Loucy (cell line): ENCODE measurements around the gene PDZRN3.

Experiments
- H2AFZ ChIP-seq: fragments of 200-600 bp; sonication (generic); 2 replicates; pipeline ENCODE4 v1.6.0; 2016; ENCODE audit warnings: antibody characterized with exemption, mild to moderate bottlenecking, low read length, moderate library complexity
- H3F3A ChIP-seq: fragments of 200-600 bp; 2 replicates; pipeline ENCODE4 v1.6.0; 2016; ENCODE audit warnings: antibody characterized with exemption, low read depth, mild to moderate bottlenecking
- H3K27me3 ChIP-seq: fragments of 200-600 bp; sonication (generic); 2 replicates; pipeline ENCODE4 v1.6.1; 2014; ENCODE audit warnings: low read length, mild to moderate bottlenecking; ENCODE audit not compliant: insufficient read depth, poor library complexity, severe bottlenecking
- H3K36me3 ChIP-seq: fragments of 200-600 bp; sonication (generic); 2 replicates; pipeline ENCODE4 v1.6.1; 2016; ENCODE audit warnings: low read length; ENCODE audit not compliant: insufficient read depth
- H3K4me1 ChIP-seq: fragments of 200-600 bp; sonication (generic); 2 replicates; pipeline ENCODE4 v1.5.1; 2014; ENCODE audit warnings: low read length, mild to moderate bottlenecking; ENCODE audit not compliant: insufficient read depth, poor library complexity, severe bottlenecking
- H3K4me2 ChIP-seq: fragments of 200-600 bp; sonication (generic); 2 replicates; pipeline ENCODE4 v1.6.0; 2014; ENCODE audit warnings: antibody characterized with exemption, low read length, low read depth, mild to moderate bottlenecking; ENCODE audit not compliant: poor library complexity, severe bottlenecking
- H3K4me3 ChIP-seq: fragments of 200-600 bp; sonication (generic); 2 replicates; pipeline ENCODE4 v1.5.1; 2014; ENCODE audit warnings: low read length, mild to moderate bottlenecking, mixed read lengths; ENCODE audit not compliant: poor library complexity, severe bottlenecking
- H3K79me2 ChIP-seq: fragments of 200-600 bp; sonication (generic); 2 replicates; pipeline ENCODE4 v1.6.1; 2014; ENCODE audit warnings: low read length; ENCODE audit not compliant: insufficient read depth
- H3K9ac ChIP-seq: fragments of 200-600 bp; sonication (generic); 2 replicates; pipeline ENCODE4 v1.6.0; 2014; ENCODE audit warnings: mild to moderate bottlenecking, low read depth, low read length, moderate library complexity; ENCODE audit not compliant: poor library complexity, severe bottlenecking
- H3K9me2 ChIP-seq: fragments of 200-600 bp; sonication (generic); replicated peaks from 2 replicates; pipeline ENCODE4 v1.6.1; 2016; ENCODE audit warnings: low read depth, low read length, mixed read lengths
- H3K9me3 ChIP-seq: fragments of 200-600 bp; sonication (generic); 2 replicates; pipeline ENCODE4 v1.6.1; 2014; ENCODE audit warnings: mild to moderate bottlenecking, antibody characterized with exemption, low read length, low read depth; ENCODE audit not compliant: insufficient read depth
- H4K20me1 ChIP-seq: fragments of 200-600 bp; sonication (generic); 2 replicates; pipeline ENCODE4 v1.6.0; 2014; ENCODE audit warnings: antibody characterized with exemption, low read length, mild to moderate bottlenecking; ENCODE audit not compliant: insufficient read depth, poor library complexity, severe bottlenecking
- CTCF ChIP-seq: fragments of 200-600 bp; sonication (generic); conservative IDR thresholded peaks from 2 replicates; pipeline ENCODE4 v1.5.1; 2014; ENCODE audit warnings: mild to moderate bottlenecking, antibody characterized with exemption, low read length
- EZH2phosphoT487 ChIP-seq: fragments of 200-600 bp; IDR thresholded peaks from 2 replicates; pipeline ENCODE4 v1.6.1; 2018; ENCODE audit warnings: antibody characterized with exemption, mild to moderate bottlenecking, moderate library complexity, borderline replicate concordance

PDZRN3 gene

GRCh38 chr3:73401616-73402279 lies 223.0 kb downstream of the PDZRN3 start:
- Histone ChIP-seq H3K4me1 (peaks cover 57% of the 10 kb centered on the region), H3F3A (peaks cover 5% of the 10 kb centered on the region; the same call in 1 of the 2 replicates), H3K27me3 (no peaks in the 10 kb centered on the region), H3K4me3 (peak overlapping the region; percentile 68), H2AFZ (peak overlapping the region; percentile 62), H4K20me1 (no peaks in the 10 kb centered on the region), H3K9me3 (no peaks in the 10 kb centered on the region), H3K36me3 (no peaks in the 10 kb centered on the region), H3K9ac (peak overlapping the region; percentile 75), H3K79me2 (no peaks in the 10 kb centered on the region), H3K9me2 (no peaks in the 10 kb centered on the region), H3K4me2 (peak overlapping the region; percentile 93)
- TF ChIP-seq CTCF (no peak), EZH2phosphoT487 (no peak)

GRCh38 chr3:73401059-73401458 lies 223.7 kb downstream of the PDZRN3 start:
- H3K9me2 ChIP-seq: no peaks in the 10 kb centered on the region
- no peak for TF ChIP-seq EZH2phosphoT487
- TF ChIP-seq CTCF: no peak
- no peaks in the 10 kb centered on the region for H3K27me3 ChIP-seq
- peak overlapping the region; percentile 68 for H3K4me3 ChIP-seq
- H3K4me1 ChIP-seq: peaks cover 63% of the 10 kb centered on the region
- peaks cover 5% of the 10 kb centered on the region; the same call in 1 of the 2 replicates for H3F3A ChIP-seq
- H3K36me3 ChIP-seq: no peaks in the 10 kb centered on the region
- H2AFZ ChIP-seq: peak overlapping the region; percentile 62
- no peaks in the 10 kb centered on the region for H4K20me1 ChIP-seq
- peak overlapping the region; percentile 93 for H3K4me2 ChIP-seq
- peak overlapping the region; percentile 75 for H3K9ac ChIP-seq
- H3K9me3 ChIP-seq: no peaks in the 10 kb centered on the region
- H3K79me2 ChIP-seq: no peaks in the 10 kb centered on the region

GRCh38 chr3:73399666-73400253 lies 225.0 kb downstream of the PDZRN3 start:
- H3K9me3 ChIP-seq: no peaks in the 10 kb centered on the region
- no peak for TF ChIP-seq EZH2phosphoT487
- TF ChIP-seq CTCF: no peak
- H3K36me3 ChIP-seq: no peaks in the 10 kb centered on the region
- H3K79me2 ChIP-seq: no peaks in the 10 kb centered on the region
- peak overlapping the region; percentile 68 for H3K4me3 ChIP-seq
- no peaks in the 10 kb centered on the region for H3K27me3 ChIP-seq
- H3F3A ChIP-seq: peaks cover 5% of the 10 kb centered on the region; the same call in 1 of the 2 replicates
- no peaks in the 10 kb centered on the region for H4K20me1 ChIP-seq
- H3K4me2 ChIP-seq: peak overlapping the region; percentile 93
- no peaks in the 10 kb centered on the region for H3K9me2 ChIP-seq
- no peak overlapping the region for H2AFZ ChIP-seq
- peak overlapping the region; percentile 75 for H3K9ac ChIP-seq
- H3K4me1 ChIP-seq: peaks cover 63% of the 10 kb centered on the region
